GM12878 (cell line): ENCODE results near the gene ACTA2. TPM values are rescaled to one million over a fixed set of nuclear protein-coding genes. Genes with fewer than 3 reads are reported as not detected.

ENCODE experiments used
- ATAC-seq: fragments of 200-7000 bp; cut with Tn5 transposase; 3 replicates; pipeline ENCODE4 v1.9.1; 2020; ENCODE audit warnings: mild to moderate bottlenecking, moderate library complexity
- BruUV-seq: library from RNA; stranded (reverse); fragments of 400-500 nt; replicated peaks from 2 replicates; lab custom pipeline; 2021; lab: Mats Ljungman, UMichigan
- CTCF ChIA-PET: fragments of 300-600 bp; sonication (Branson Sonifier 250); formaldehyde crosslinking; extraction: SDS; loops from one replicate; lab custom pipeline; 2021; ENCODE audit warnings: inconsistent platforms; lab: Yijun Ruan, JAX
- POLR2A ChIA-PET: fragments of 350-600 bp; formaldehyde crosslinking; extraction: SDS; loops from one replicate; lab custom pipeline; 2021; ENCODE audit warnings: inconsistent platforms; lab: Charles Lee
- RAD21 ChIA-PET: fragments of 300-600 bp; sonication (Branson Sonifier 250); formaldehyde crosslinking; loops from one replicate; lab custom pipeline; 2023; ENCODE audit warnings: antibody characterized with exemption; ENCODE audit not compliant: unreplicated experiment; lab: Charles Lee
- SMC1A ChIA-PET: fragments of 300-600 bp; sonication (Branson Sonifier 250); formaldehyde crosslinking; loops from one replicate; lab custom pipeline; 2023; ENCODE audit not compliant: unreplicated experiment, uncharacterized antibody; lab: Charles Lee
- DNase-seq: peaks from one replicate; pipeline ENCODE4 v3.0.0-alpha.2; 2011; ENCODE audit warnings: low read depth, low spot score
- FAIRE-seq: peaks from 3 replicates; lab custom pipeline; 2011; peaks lifted over from hg19 to GRCh38; lab: Jason Lieb, UNC
- H2AFZ ChIP-seq: 2 replicates; pipeline ENCODE4 v1.6.0; 2011; ENCODE audit warnings: low read depth, low read length, control low read depth; ENCODE audit not compliant: control insufficient read depth
- H3K27ac ChIP-seq: 2 replicates; pipeline ENCODE4 v1.5.1; 2011; ENCODE audit warnings: control low read depth; ENCODE audit not compliant: control insufficient read depth, insufficient read depth
- H3K27me3 ChIP-seq, 2 experiments: replicated peaks in 1 of 2; 2 replicates each; pipeline versions ENCODE4 v1.6.0 to v1.6.1; 2011; ENCODE audit warnings: low read length in 1 of 2; ENCODE audit not compliant: control insufficient read depth in 2 of 2, insufficient read depth in 2 of 2
- H3K36me3 ChIP-seq, 2 experiments: 2 replicates each; pipeline ENCODE4 v1.5.1; 2011; ENCODE audit warnings: low read length in 1 of 2; ENCODE audit not compliant: control insufficient read depth in 2 of 2, insufficient read depth in 2 of 2
- H3K4me1 ChIP-seq: 2 replicates; pipeline ENCODE4 v1.6.1; 2011; ENCODE audit warnings: mild to moderate bottlenecking, low read length, moderate library complexity, mixed read lengths; ENCODE audit not compliant: control insufficient read depth, insufficient read depth
- H3K4me2 ChIP-seq: 2 replicates; pipeline ENCODE4 v1.6.0; 2011; ENCODE audit warnings: control low read depth; ENCODE audit not compliant: control insufficient read depth, insufficient read depth
- H3K4me3 ChIP-seq: fragments of 200-600 bp; sonication (generic); 2 replicates; pipeline ENCODE4 v1.5.1; 2016
- H3K79me2 ChIP-seq: 2 replicates; pipeline ENCODE4 v1.6.0; 2011; ENCODE audit warnings: low read length; ENCODE audit not compliant: control insufficient read depth, insufficient read depth
- H3K9ac ChIP-seq: 2 replicates; pipeline ENCODE4 v1.8.0; 2011; ENCODE audit warnings: low read length, control low read depth, mixed read lengths; ENCODE audit not compliant: control insufficient read depth, insufficient read depth
- H3K9me3 ChIP-seq: replicated peaks from 3 replicates; pipeline ENCODE4 v1.5.1; 2011; ENCODE audit warnings: mild to moderate bottlenecking, low read length; ENCODE audit not compliant: control insufficient read depth, insufficient read depth
- H4K20me1 ChIP-seq: 2 replicates; pipeline ENCODE4 v1.6.0; 2011; ENCODE audit not compliant: control insufficient read depth, insufficient read depth
- CBX3 ChIP-seq: fragments of 200-600 bp; sonication (generic); IDR thresholded peaks from 2 replicates; pipeline ENCODE4 v1.6.1; 2016; ENCODE audit warnings: low read depth, borderline replicate concordance
- CHD4 ChIP-seq: fragments of 200-600 bp; sonication (generic); IDR thresholded peaks from 2 replicates; pipeline ENCODE4 v1.6.1; 2016; ENCODE audit warnings: mild to moderate bottlenecking
- EGR1 ChIP-seq, 2 experiments: IDR thresholded peaks; 1 replicate in 1 of 2; 2 replicates in 1 of 2; pipeline ENCODE4 v1.6.1; 2011 to 2012; ENCODE audit warnings: low read depth in 2 of 2, low read length in 2 of 2, borderline replicate concordance in 1 of 2, mild to moderate bottlenecking in 1 of 2, moderate library complexity in 1 of 2
- ESRRA ChIP-seq: IDR thresholded peaks from 2 replicates; pipeline ENCODE4 v1.6.1; 2012; ENCODE audit warnings: mild to moderate bottlenecking, low read length, improper control_type of control experiment
- IKZF2 ChIP-seq, 2 experiments: fragments of 450-650 bp; IDR thresholded peaks; 2 replicates each; pipeline ENCODE4 v1.6.1; 2017; ENCODE audit warnings: mild to moderate bottlenecking in 2 of 2, moderate library complexity in 2 of 2
- KLF5 ChIP-seq: fragments of 450-650 bp; IDR thresholded peaks from 2 replicates; pipeline ENCODE4 v1.6.1; 2014; ENCODE audit warnings: mild to moderate bottlenecking; ENCODE audit not compliant: partially characterized antibody
- MYB ChIP-seq: fragments of 150-350 bp; IDR thresholded peaks from 2 replicates; pipeline ENCODE4 v1.6.1; 2014; ENCODE audit warnings: mild to moderate bottlenecking, low read depth, low read length, borderline replicate concordance
- PAX8 ChIP-seq: fragments of 450-650 bp; IDR thresholded peaks from 2 replicates; pipeline ENCODE4 v1.6.1; 2017; ENCODE audit warnings: mild to moderate bottlenecking, moderate library complexity
- POLR2A ChIP-seq: IDR thresholded peaks from 2 replicates; pipeline ENCODE4 v1.6.1; 2011; ENCODE audit warnings: low read depth, mild to moderate bottlenecking, low read length
- SREBF2 ChIP-seq: IDR thresholded peaks from 2 replicates; pipeline ENCODE4 v1.6.1; 2012; ENCODE audit warnings: mild to moderate bottlenecking, low read length
- ZNF207 ChIP-seq: fragments of 450-650 bp; IDR thresholded peaks from 2 replicates; pipeline ENCODE4 v1.6.1; 2014; ENCODE audit warnings: antibody characterized with exemption, mild to moderate bottlenecking, borderline replicate concordance
- ZNF217 ChIP-seq: fragments of 450-650 bp; IDR thresholded peaks from 2 replicates; pipeline ENCODE4 v1.6.1; 2017; ENCODE audit warnings: antibody characterized with exemption, mild to moderate bottlenecking
- WGBS: methylation state at CpG from one replicate; pipeline ENCODE4 v1.1.6; 2016; ENCODE audit warnings: low lambda C conversion rate; ENCODE audit not compliant: insufficient replicate concordance, insufficient coverage; ENCODE audit errors: missing lambda C conversion rate; 5-methylcytosine and 5-hydroxymethylcytosine counted together
- in situ Hi-C: fragments of 300-500 bp; cut with MboI; formaldehyde crosslinking; loops from 9 replicates; pipeline ENCODE4 v1.14.3; 2018; ENCODE audit warnings: mixed read lengths
- intact Hi-C: fragments of 100-400 bp; cut with micrococcal nuclease; formaldehyde crosslinking; loops from one replicate; pipeline ENCODE4 v1.14.2; 2022; ENCODE audit not compliant: unreplicated experiment
- polyA plus RNA-seq, 11 experiments: library from polyadenylated mRNA; depleted of rRNA in 4 of 11; unstranded in 6 of 11; stranded (reverse) in 5 of 11; fragments of >200 nt; fragmentation: Nextera tagmentation in 4 of 11; fragmentation: Illumina TruSeq in 1 of 11; extraction: Ambion mirVana in 4 of 11; extraction: Trizol in 1 of 11; gene quantifications; 1 replicate in 1 of 11; 2 replicates in 10 of 11; pipeline versions ENCODE4 v1.2.1 to v1.2.3, GENCODE V29; 2011 to 2016; ENCODE audit warnings: inconsistent platforms in 2 of 11, missing spikeins in 2 of 11, low read depth in 1 of 11
- total RNA-seq, 4 experiments: library from RNA; depleted of rRNA in 3 of 4; stranded (reverse); fragments of >200 nt in 3 of 4; fragmentation: Illumina TruSeq in 1 of 4; extraction: Trizol in 1 of 4; gene quantifications; 2 replicates each; pipeline versions ENCODE4 v1.2.1 to v1.2.3, GENCODE V29; 2013 to 2021
- TF ChIP-seq, protein P1 (sequence below): fragments of 450-650 bp; formaldehyde crosslinking; IDR thresholded peaks from 2 replicates; pipeline ENCODE4 v1.4.0; 2022; ENCODE audit warnings: mild to moderate bottlenecking, moderate library complexity
- TF ChIP-seq, protein P2 (sequence below): IDR thresholded peaks from 2 replicates; pipeline ENCODE4 v1.6.1; 2011; ENCODE audit warnings: low read depth, mild to moderate bottlenecking, low read length, moderate library complexity, borderline replicate concordance; ENCODE audit errors: extremely low read depth
- TF ChIP-seq, protein P3 (sequence below): IDR thresholded peaks from 2 replicates; pipeline ENCODE4 v1.6.1; 2012; ENCODE audit warnings: low read depth, low read length, improper control_type of control experiment
- TF ChIP-seq, protein P4 (sequence below): IDR thresholded peaks from 2 replicates; pipeline ENCODE4 v1.6.1; 2011; ENCODE audit warnings: borderline replicate concordance, low read depth, mild to moderate bottlenecking, moderate library complexity, mixed read lengths, low read length; ENCODE audit not compliant: insufficient read depth; ENCODE audit errors: extremely low read length
- TF ChIP-seq, protein P5 (sequence below): fragments of 450-650 bp; IDR thresholded peaks from 2 replicates; pipeline ENCODE4 v1.6.1; 2018; ENCODE audit warnings: borderline replicate concordance, mild to moderate bottlenecking; ENCODE audit not compliant: partially characterized antibody

The ACTA2 gene
- total and polyA plus RNA-seq, 10 of the 15 experiments (the other 5 are each of a cell fraction or from before 2014, with no cell fraction given) = 7.4 to 78.2 (median 32.4) TPM

DNA sequence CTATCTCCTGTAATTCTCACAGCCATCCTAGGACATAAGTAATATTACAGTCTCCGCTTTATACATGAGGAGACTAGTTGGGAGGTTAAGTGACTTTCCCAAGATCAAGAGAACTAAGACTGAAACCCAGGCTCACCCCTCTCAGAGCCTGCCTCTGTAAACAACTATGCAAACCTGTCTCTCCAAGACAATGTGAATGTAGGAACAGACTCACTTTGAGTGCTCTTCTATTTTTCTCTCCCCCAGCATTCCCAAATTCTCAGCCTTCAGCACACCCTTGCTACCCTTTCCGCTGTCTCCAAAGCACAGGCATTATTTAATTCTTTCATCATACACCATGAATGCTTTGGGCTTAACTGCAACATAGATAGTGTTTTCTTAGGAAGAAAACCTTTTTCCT is 13.6 kb downstream of the ACTA2 start:
- Histone ChIP-seq H3K4me3 (no peak overlapping the region), H3K4me2 (no peak overlapping the region), H3K79me2 (no peaks in the 10 kb centered on the region)
- ATAC-seq = no peak
- DNase-seq = no peak
- no peak for TF ChIP-seq ZNF207
- no peak for TF ChIP-seq POLR2A
- no peak for TF ChIP-seq MYB
- no peak for TF ChIP-seq KLF5
- TF ChIP-seq, protein P1, sequence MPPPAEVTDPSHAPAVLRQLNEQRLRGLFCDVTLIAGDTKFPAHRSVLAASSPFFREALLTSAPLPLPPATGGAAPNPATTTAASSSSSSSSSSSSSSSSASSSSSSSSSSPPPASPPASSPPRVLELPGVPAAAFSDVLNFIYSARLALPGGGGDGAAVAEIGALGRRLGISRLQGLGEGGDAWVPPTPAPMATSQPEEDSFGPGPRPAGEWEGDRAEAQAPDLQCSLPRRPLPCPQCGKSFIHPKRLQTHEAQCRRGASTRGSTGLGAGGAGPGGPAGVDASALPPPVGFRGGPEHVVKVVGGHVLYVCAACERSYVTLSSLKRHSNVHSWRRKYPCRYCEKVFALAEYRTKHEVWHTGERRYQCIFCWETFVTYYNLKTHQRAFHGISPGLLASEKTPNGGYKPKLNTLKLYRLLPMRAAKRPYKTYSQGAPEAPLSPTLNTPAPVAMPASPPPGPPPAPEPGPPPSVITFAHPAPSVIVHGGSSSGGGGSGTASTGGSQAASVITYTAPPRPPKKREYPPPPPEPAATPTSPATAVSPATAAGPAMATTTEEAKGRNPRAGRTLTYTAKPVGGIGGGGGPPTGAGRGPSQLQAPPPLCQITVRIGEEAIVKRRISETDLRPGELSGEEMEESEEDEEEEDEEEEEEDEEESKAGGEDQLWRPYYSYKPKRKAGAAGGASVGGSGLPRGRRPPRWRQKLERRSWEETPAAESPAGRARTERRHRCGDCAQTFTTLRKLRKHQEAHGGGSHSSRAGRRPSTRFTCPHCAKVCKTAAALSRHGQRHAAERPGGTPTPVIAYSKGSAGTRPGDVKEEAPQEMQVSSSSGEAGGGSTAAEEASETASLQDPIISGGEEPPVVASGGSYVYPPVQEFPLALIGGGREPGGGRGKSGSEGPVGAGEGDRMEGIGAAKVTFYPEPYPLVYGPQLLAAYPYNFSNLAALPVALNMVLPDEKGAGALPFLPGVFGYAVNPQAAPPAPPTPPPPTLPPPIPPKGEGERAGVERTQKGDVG = no peak
- TF ChIP-seq ESRRA = no peak
- TF ChIP-seq, protein P2, sequence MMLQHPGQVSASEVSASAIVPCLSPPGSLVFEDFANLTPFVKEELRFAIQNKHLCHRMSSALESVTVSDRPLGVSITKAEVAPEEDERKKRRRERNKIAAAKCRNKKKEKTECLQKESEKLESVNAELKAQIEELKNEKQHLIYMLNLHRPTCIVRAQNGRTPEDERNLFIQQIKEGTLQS = no peak
- no peak for TF ChIP-seq SREBF2
- TF ChIP-seq, protein P3, sequence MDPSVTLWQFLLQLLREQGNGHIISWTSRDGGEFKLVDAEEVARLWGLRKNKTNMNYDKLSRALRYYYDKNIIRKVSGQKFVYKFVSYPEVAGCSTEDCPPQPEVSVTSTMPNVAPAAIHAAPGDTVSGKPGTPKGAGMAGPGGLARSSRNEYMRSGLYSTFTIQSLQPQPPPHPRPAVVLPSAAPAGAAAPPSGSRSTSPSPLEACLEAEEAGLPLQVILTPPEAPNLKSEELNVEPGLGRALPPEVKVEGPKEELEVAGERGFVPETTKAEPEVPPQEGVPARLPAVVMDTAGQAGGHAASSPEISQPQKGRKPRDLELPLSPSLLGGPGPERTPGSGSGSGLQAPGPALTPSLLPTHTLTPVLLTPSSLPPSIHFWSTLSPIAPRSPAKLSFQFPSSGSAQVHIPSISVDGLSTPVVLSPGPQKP = no peak
- TF ChIP-seq PAX8 = no peak
- TF ChIP-seq CBX3 = no peak
- TF ChIP-seq, protein P4, sequence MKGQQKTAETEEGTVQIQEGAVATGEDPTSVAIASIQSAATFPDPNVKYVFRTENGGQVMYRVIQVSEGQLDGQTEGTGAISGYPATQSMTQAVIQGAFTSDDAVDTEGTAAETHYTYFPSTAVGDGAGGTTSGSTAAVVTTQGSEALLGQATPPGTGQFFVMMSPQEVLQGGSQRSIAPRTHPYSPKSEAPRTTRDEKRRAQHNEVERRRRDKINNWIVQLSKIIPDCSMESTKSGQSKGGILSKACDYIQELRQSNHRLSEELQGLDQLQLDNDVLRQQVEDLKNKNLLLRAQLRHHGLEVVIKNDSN = no peak
- no peak for TF ChIP-seq EGR1 (IDR thresholded peaks at IDR 0.05; ENCODE audit: borderline replicate concordance in 1 of 2, low read depth in 2 of 2, low read length in 2 of 2)
- TF ChIP-seq CHD4 = no peak
- no peak for TF ChIP-seq IKZF2 (IDR thresholded peaks at IDR 0.05)
- TF ChIP-seq, protein P5, sequence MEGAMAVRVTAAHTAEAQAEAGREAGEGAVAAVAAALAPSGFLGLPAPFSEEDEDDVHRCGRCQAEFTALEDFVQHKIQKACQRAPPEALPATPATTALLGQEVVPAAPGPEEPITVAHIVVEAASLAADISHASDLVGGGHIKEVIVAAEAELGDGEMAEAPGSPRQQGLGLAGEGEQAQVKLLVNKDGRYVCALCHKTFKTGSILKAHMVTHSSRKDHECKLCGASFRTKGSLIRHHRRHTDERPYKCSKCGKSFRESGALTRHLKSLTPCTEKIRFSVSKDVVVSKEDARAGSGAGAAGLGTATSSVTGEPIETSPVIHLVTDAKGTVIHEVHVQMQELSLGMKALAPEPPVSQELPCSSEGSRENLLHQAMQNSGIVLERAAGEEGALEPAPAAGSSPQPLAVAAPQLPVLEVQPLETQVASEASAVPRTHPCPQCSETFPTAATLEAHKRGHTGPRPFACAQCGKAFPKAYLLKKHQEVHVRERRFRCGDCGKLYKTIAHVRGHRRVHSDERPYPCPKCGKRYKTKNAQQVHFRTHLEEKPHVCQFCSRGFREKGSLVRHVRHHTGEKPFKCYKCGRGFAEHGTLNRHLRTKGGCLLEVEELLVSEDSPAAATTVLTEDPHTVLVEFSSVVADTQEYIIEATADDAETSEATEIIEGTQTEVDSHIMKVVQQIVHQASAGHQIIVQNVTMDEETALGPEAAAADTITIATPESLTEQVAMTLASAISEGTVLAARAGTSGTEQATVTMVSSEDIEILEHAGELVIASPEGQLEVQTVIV = no peak
- TF ChIP-seq ZNF217 = no peak
- TF ChIP-seq, all 136 proteins: peak for 0
- no TSS peak for BruUV-seq
- ChIA-PET RAD21 (interaction anchor here (0.7 to 2.0 kb wide), 2 partner anchors 271 to 277 kb away, joined by 3 to 5 read pairs; no protein-coding TSS in a partner anchor), POLR2A (no interaction called here), SMC1A (interaction anchor here (0.9 to 3.0 kb wide), 3 partner anchors 44 to 188 kb away, joined by 3 to 40 read pairs (median 9); no protein-coding TSS in a partner anchor), CTCF (interaction anchor here (1.3 to 6.9 kb wide), 3 partner anchors 103 to 276 kb away, joined by 3 to 117 read pairs (median 27); no protein-coding TSS in a partner anchor)
- peaks cover 0 to 6% of the 10 kb centered on the region in 2 experiments; a peak in 3 of 4 replicates for H3K36me3 ChIP-seq
- no peak overlapping the region for H3K9ac ChIP-seq
- FAIRE-seq = no peak
- H3K27ac ChIP-seq = no peak overlapping the region
- in situ Hi-C loops (loop anchor here (5.0 kb wide), 4 partner anchors 43 to 273 kb away; no protein-coding TSS in a partner anchor), intact Hi-C loops (no loop called here)
- WGBS = 98% methylated on average over 2 of the region's 2 CpGs
- H4K20me1 ChIP-seq = no peaks in the 10 kb centered on the region
- H3K4me1 ChIP-seq = peaks cover 8% of the 10 kb centered on the region
- H3K9me3 ChIP-seq = no peaks in the 10 kb centered on the region
- H3K27me3 ChIP-seq = no peaks in the 10 kb centered on the region
- no peak overlapping the region for H2AFZ ChIP-seq
